Calu3 (cell line): ENCODE data around the gene MEX3D. TPM values are rescaled to one million over a fixed set of nuclear protein-coding genes. Genes with fewer than 3 reads are reported as not detected.

Experiments used
- BruUV-seq: library from RNA; stranded (reverse); fragments of 400-500 nt; replicated peaks from 2 replicates; lab custom pipeline; 2021; lab: Mats Ljungman, UMichigan
- CTCF ChIA-PET: fragments of 300-600 bp; sonication (Branson Sonifier 250); formaldehyde crosslinking; loops from one replicate; lab custom pipeline; 2022; ENCODE audit warnings: antibody characterized with exemption; lab: Charles Lee
- DNase-seq: peaks from one replicate; pipeline ENCODE4 v3.0.0; 2022
- H3K27ac Mint-ChIP-seq: one replicate; pipeline ENCODE4 v1.8.0; 2022; ENCODE audit warnings: mixed read lengths; ENCODE audit not compliant: unreplicated experiment
- H3K27me3 Mint-ChIP-seq: one replicate; pipeline ENCODE4 v1.8.0; 2022; ENCODE audit warnings: mixed read lengths; ENCODE audit not compliant: unreplicated experiment
- H3K36me3 Mint-ChIP-seq: one replicate; pipeline ENCODE4 v1.8.0; 2022; ENCODE audit warnings: mild to moderate bottlenecking, moderate library complexity, mixed read lengths; ENCODE audit not compliant: insufficient read depth, unreplicated experiment
- H3K4me1 Mint-ChIP-seq: one replicate; pipeline ENCODE4 v1.8.0; 2022; ENCODE audit warnings: mild to moderate bottlenecking, low read depth, mixed read lengths; ENCODE audit not compliant: unreplicated experiment
- H3K4me3 Mint-ChIP-seq: one replicate; pipeline ENCODE4 v1.8.0; 2022; ENCODE audit warnings: mild to moderate bottlenecking, low read depth, moderate library complexity, mixed read lengths; ENCODE audit not compliant: unreplicated experiment
- H3K9me3 Mint-ChIP-seq: one replicate; pipeline ENCODE4 v1.8.0; 2022; ENCODE audit warnings: low read depth, mixed read lengths; ENCODE audit not compliant: unreplicated experiment
- CTCF ChIP-seq: fragments of 200-600 bp; IDR thresholded peaks from one replicate; pipeline ENCODE4 v1.8.0; 2022; ENCODE audit warnings: antibody characterized with exemption; ENCODE audit not compliant: unreplicated experiment
- intact Hi-C: fragments of 100-400 bp; cut with micrococcal nuclease; formaldehyde crosslinking; loops from one replicate; pipeline ENCODE4 v1.10.0; 2022; ENCODE audit not compliant: unreplicated experiment
- total RNA-seq: library from RNA; stranded (reverse); gene quantifications from 2 replicates; pipeline ENCODE4 v1.2.3, GENCODE V29; 2022

Gene MEX3D
- total RNA-seq, 1 experiment from 2014 or later, result 41.4 TPM

- BruUV-seq, result no TSS peak
- H3K4me3 Mint-ChIP-seq, result no peak overlapping the region
- H3K4me1 Mint-ChIP-seq, result no peaks in the 10 kb centered on the region
- DNase-seq, result no peak
- CTCF ChIA-PET, result no interaction called here
- no peak overlapping the region for H3K27ac Mint-ChIP-seq
- intact Hi-C loops, result no loop called here
- peaks cover 16% of the 10 kb centered on the region for H3K36me3 Mint-ChIP-seq
- no peaks in the 10 kb centered on the region for H3K9me3 Mint-ChIP-seq
- no peak for TF ChIP-seq CTCF
- no peaks in the 10 kb centered on the region for H3K27me3 Mint-ChIP-seq
Measured at GRCh38 chr19:1576242-1577089, 8.3 kb upstream of the MEX3D start.

- Mint-ChIP-seq H3K27ac (no peak overlapping the region), H3K9me3 (no peaks in the 10 kb centered on the region), H3K4me1 (no peaks in the 10 kb centered on the region), H3K4me3 (no peak overlapping the region), H3K36me3 (peaks cover 17% of the 10 kb centered on the region), H3K27me3 (peaks cover 5% of the 10 kb centered on the region)
- intact Hi-C loops, result no loop called here
- CTCF ChIA-PET, result no interaction called here
- no peak for TF ChIP-seq CTCF
- BruUV-seq, result no TSS peak
- DNase-seq, result no peak
Measured at GRCh38 chr19:1575323-1576241, 7.5 kb upstream of the MEX3D start.

GRCh38 chr19:1574354-1575136, 6.4 kb upstream of the MEX3D start:
- Mint-ChIP-seq H3K9me3 (no peaks in the 10 kb centered on the region), H3K4me3 (no peak overlapping the region), H3K27me3 (peaks cover 15% of the 10 kb centered on the region), H3K36me3 (peaks cover 20% of the 10 kb centered on the region), H3K4me1 (peaks cover 10% of the 10 kb centered on the region), H3K27ac (no peak overlapping the region)
- intact Hi-C loops, result no loop called here
- no peak for DNase-seq
- CTCF ChIA-PET, result no interaction called here
- no peak for TF ChIP-seq CTCF
- BruUV-seq, result no TSS peak

DNA sequence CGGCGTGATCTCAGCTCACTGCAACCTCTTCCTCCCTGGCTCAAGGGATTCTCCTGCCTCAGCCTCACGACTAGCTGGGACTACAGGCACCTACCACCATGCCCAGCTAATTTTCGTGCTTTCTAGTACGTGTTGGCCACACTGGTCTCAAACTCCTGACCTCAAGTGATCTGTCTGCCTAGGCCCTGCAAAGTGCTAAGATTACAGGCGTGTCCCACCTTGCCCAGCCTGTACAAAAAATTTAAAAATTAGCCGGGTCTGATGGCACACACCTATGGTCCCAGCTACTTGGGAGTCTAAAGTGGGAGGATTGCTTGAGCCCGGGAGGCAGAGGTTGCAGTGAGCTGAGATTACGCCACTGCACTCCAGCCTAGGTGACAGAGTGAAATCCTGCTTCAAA, 4.7 kb upstream of the MEX3D start:
- no peak for DNase-seq
- no peak overlapping the region for H3K4me3 Mint-ChIP-seq
- peaks cover 27% of the 10 kb centered on the region for H3K36me3 Mint-ChIP-seq
- TF ChIP-seq CTCF, result no peak
- peaks cover 19% of the 10 kb centered on the region for H3K27me3 Mint-ChIP-seq
- peaks cover 12% of the 10 kb centered on the region for H3K4me1 Mint-ChIP-seq
- H3K27ac Mint-ChIP-seq, result no peak overlapping the region
- CTCF ChIA-PET, result no interaction called here
- no TSS peak for BruUV-seq
- H3K9me3 Mint-ChIP-seq, result no peaks in the 10 kb centered on the region
- intact Hi-C loops, result no loop called here
